ENCODE data around the gene PVALB.

The PVALB gene

GRCh38 chr22:36816636-36817524 lies at the start of gene PVALB:
Gene PVALB, minus strand, starts transcription at chr22:36817035. Its CDS starts 30 bp downstream, at chr22:36817005.
- no peak for DNase-seq

GRCh38 chr22:36865346-36865745 lies 48.5 kb upstream of the PVALB start:
- no peak for DNase-seq

- DNase-seq = no peak
Observed at GRCh38 chr22:36864454-36865215, 47.8 kb upstream of the PVALB start.

- DNase-seq = no peak
Observed at GRCh38 chr22:36863979-36864378, 47.1 kb upstream of the PVALB start.

GRCh38 chr22:36863281-36863680 lies 46.4 kb upstream of the PVALB start:
- DNase-seq = no peak

GRCh38 chr22:36862251-36863242 lies 45.7 kb upstream of the PVALB start:
- DNase-seq = no peak

GRCh38 chr22:36860821-36861659 lies 44.2 kb upstream of the PVALB start, which contains the start of gene NCF4:
Gene NCF4, plus strand, starts transcription at chr22:36861006. Its CDS starts 166 bp downstream, at chr22:36861172.
- DNase-seq = no peak

- no peak for DNase-seq
Observed at GRCh38 chr22:36860438-36860820, 43.6 kb upstream of the PVALB start.

- no peak for DNase-seq
Observed at GRCh38 chr22:36860017-36860416, 43.2 kb upstream of the PVALB start.

GRCh38 chr22:36858966-36859365 lies 42.1 kb upstream of the PVALB start:
- DNase-seq = no peak

GRCh38 chr22:36858156-36858555 lies 41.3 kb upstream of the PVALB start:
- DNase-seq = no peak

GRCh38 chr22:36856792-36857135 lies 39.9 kb upstream of the PVALB start:
- no peak for DNase-seq

- DNase-seq = peak; percentile 2
Observed at GRCh38 chr22:36856121-36856791, 39.4 kb upstream of the PVALB start.

GRCh38 chr22:36855478-36855877 lies 38.6 kb upstream of the PVALB start:
- DNase-seq = no peak

GRCh38 chr22:36853407-36854099 lies 36.7 kb upstream of the PVALB start:
- DNase-seq = no peak

- no peak for DNase-seq
Observed at GRCh38 chr22:36852056-36852973, 35.5 kb upstream of the PVALB start.

- no peak for DNase-seq
Observed at GRCh38 chr22:36850682-36851081, 33.8 kb upstream of the PVALB start.

GRCh38 chr22:36850056-36850455 lies 33.2 kb upstream of the PVALB start:
- DNase-seq = no peak

- DNase-seq = no peak
Observed at GRCh38 chr22:36846949-36847348, 30.1 kb upstream of the PVALB start.

All from NCI-H2081 treated with DMSO at 0.1 percent for 48 hours (cell line).